Left cardiac atrium (tissue), 4 donors: ENCODE data around the gene PTPRN2. TPM values are rescaled to one million over a fixed set of nuclear protein-coding genes. Genes with fewer than 3 reads are reported as not detected.

ENCODE experiments used
- ATAC-seq, 2 donors: fragments of 200-7000 bp; cut with Tn5 transposase; one replicate each; pipeline ENCODE4 v1.9.1; 2020; ENCODE audit warnings: mild to moderate bottlenecking in 2 of 2, moderate library complexity in 2 of 2
- DNase-seq: peaks from one replicate; pipeline ENCODE4 v3.0.0-alpha.2; 2020
- intact Hi-C, 2 donors: fragments of 100-400 bp; cut with DNase I; formaldehyde crosslinking; loops; one replicate each; pipeline versions ENCODE4 v1.14.1 to v1.15.1; 2022 to 2023
- total RNA-seq, 2 donors: library from RNA; stranded (reverse); fragmentation: NEBNext Ultra II Directional; extraction: Animal tissue kit (Norgen Biotek cat#: 25700); gene quantifications; one replicate each; pipeline ENCODE4 v1.2.1, GENCODE V29; 2021
- donor health status: DM: no; HTN: yes; CAD: no.
- donor health status: DM: no; HTN: yes; CAD: no; lungs with severe emphysema.
- donor health status: DM: yes; HTN: yes; CAD: no.
- donor health status: Dilated cardiomyopathy.

Gene PTPRN2
- total RNA-seq, 2 donors from 2014 or later = 1.9 to 2.3 TPM

- no peak for ATAC-seq
- intact Hi-C loops = no loop called here
- DNase-seq = no peak
These were observed 973.1 kb downstream of the PTPRN2 start for GRCh38 chr7:157614457-157615020.

- ATAC-seq = no peak
- intact Hi-C loops = no loop called here
- DNase-seq = no peak
These were observed 973.9 kb downstream of the PTPRN2 start for GRCh38 chr7:157613575-157614322.

GRCh38 chr7:157612664-157613561 is 974.7 kb downstream of the PTPRN2 start:
- intact Hi-C loops = no loop called here
- peak; percentile 55 for DNase-seq
- peak; percentile 57 to 58 for ATAC-seq

DNA sequence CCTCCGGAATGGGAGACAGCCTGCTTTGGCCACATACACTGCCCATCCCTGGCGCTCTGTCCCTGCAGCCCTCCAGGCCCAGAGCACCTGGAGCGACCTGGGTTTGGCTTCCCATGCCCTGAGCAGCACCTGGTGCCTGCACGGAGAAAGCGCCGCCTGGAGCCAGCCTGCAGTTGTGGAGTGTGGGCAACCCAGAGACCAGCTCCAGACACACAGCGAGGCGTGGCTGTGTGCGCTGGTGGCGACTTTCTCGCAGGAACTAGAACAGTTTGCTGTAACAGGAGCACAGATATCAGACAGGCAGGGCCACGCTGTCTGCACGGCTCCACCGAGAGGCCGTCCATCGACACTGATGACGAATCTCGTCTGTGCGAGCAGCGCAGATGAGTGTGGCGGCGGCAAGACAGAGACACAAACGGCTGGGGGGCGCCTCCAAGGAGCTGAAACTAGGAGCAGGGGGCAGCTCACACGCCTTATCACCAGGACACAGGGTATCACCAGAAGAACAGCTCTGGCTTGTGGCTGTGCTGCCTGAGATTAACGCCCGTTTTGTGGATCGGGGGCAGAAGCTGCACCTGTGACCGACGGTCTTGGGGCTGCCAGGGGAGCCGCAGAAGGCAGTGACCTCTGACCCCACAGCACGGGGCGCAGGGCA is 975.5 kb downstream of the PTPRN2 start:
- no peak for ATAC-seq
- no peak for DNase-seq
- intact Hi-C loops = no loop called here

- ATAC-seq (no peak), DNase-seq (no peak)
- intact Hi-C loops = no loop called here
These were observed 976.3 kb downstream of the PTPRN2 start for GRCh38 chr7:157611341-157611740.

DNA sequence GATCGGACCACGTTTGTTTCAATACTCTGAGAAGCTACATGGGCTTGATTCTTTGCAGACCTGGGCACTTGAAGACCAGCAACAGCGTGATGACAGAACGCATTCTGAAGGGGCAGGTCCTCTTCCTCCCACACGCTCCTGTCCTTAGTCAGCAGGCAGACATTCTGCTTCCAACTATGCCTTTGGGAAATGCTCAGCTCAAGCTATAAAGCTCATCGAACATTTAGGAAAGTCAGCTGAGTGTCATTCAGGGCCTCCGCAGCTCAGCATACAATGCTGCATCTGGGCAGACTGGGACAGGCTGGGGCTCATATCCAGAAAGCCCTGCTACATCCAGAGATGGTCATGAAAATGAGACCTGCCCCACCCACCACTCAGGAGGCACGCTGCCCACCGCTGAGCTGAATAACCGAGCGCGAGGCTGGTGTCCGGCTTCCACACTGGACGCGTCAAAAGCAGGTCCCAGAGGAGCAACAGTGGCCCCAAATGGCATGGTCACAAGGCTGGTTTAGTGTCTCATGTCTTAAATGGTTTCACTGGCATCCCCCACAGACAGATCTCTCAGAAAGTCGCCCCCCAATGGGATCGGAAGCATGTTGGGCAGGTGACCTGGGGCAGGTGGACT is 976.8 kb downstream of the PTPRN2 start:
- intact Hi-C loops = no loop called here
- ATAC-seq = no peak
- no peak for DNase-seq

DNA sequence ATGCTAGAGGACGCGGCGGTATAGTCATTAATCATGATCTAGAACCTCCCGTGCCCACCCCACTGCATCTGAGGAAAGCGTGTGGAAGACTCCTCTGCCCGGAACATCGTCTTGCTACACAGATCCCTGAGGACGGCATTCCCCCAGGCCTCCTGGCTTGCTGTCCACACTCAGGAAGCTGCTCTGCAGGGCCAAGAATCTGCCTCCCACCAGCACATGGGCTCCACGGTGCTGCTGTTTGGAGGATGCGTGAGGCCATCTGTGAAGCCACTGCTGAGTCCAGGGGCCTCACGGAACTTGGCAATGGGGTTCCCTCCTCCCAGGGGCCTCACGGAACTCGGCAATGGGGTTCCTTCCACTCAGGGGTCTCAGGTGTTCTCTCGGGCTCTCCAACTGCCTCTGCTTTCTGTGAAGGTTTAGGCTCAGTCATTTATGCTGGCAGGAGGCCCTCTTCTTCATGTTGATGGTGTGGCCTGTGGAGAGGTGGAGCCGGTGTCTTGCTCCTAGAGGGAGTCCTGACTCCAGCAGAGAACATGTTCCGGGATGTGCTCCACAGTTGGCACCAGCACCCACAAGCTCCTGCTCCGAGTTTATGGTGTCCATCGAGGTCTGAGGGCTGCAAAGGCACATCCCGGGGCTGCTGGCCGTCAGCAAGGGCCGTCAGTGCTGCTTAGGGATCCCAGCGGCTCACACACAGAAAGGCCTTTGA is 977.5 kb downstream of the PTPRN2 start:
- no peak for ATAC-seq
- no peak for DNase-seq
- intact Hi-C loops = no loop called here

GRCh38 chr7:157609516-157609915 is 978.1 kb downstream of the PTPRN2 start:
- intact Hi-C loops = no loop called here
- DNase-seq = no peak
- no peak for ATAC-seq

DNA sequence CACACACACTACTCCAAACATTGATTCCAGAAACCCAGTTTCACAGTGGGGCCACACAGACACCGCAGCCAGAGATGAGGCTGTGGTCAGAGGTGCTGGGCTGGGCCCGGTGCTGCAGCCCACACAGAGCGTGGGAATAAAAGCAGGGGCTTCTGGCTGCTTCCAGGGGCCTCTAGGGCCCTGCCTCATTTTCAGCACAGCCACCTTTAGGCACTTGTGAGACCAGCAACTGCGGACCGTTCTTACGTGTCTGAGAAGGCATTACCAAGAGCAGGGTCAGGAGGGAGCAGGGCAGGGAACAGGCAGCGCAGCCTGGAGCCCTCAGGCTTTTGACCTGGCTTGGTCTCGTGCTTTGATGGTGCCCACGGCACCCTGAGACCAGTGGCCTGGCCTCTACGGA is 980.4 kb downstream of the PTPRN2 start:
- DNase-seq = no peak
- intact Hi-C loops = no loop called here
- ATAC-seq = no peak

GRCh38 chr7:157606140-157606539 is 981.5 kb downstream of the PTPRN2 start:
- intact Hi-C loops = no loop called here
- no peak for ATAC-seq
- DNase-seq = no peak

GRCh38 chr7:157605638-157606037 is 982.0 kb downstream of the PTPRN2 start:
- DNase-seq (no peak), ATAC-seq (no peak)
- intact Hi-C loops = no loop called here

GRCh38 chr7:157604661-157605381 is 982.8 kb downstream of the PTPRN2 start:
- intact Hi-C loops = no loop called here
- ATAC-seq = no peak
- no peak for DNase-seq

- DNase-seq (no peak), ATAC-seq (no peak)
- intact Hi-C loops = no loop called here
These were observed 983.9 kb downstream of the PTPRN2 start for GRCh38 chr7:157603716-157604115.

DNA sequence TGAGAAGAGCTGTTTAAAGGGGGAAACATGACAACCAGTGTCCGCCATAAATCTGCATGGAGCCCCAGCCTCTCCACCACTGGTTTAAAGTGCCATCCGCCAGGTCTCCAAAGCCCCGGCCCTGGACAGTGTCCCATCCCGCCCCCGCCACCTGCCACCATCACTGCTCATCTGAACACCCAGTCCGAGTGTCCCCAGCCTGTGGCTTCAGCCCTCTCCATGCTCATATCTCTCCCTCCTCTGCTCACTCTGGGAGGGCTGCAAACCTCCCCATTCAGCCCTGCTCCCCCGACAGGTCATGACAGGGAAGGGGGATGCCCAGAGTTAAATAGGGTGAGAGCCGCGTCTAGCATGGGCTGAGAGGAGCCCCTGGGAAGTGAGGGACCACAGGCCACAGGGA is 984.6 kb downstream of the PTPRN2 start:
- ATAC-seq (no peak), DNase-seq (no peak)
- intact Hi-C loops = no loop called here

DNA sequence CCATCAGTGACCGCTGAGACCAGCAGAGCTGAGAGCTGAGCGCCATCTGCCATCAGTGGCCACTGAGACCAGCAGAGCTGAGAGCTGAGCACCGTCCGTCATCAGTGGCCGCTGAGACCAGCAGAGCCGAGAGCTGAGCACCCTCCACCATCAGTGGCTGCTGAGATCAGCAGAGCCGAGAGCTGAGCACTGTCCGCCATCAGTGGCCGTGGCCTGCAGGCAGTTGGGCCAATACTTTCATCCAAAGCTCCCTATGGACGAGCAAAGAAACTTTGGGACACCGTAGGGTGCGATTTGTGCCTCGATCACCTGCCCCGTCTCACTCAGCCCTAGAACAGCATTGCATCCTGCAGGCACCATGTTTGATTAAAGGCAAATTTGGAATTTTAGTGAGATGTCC is 985.0 kb downstream of the PTPRN2 start:
- intact Hi-C loops = no loop called here
- no peak for DNase-seq
- no peak for ATAC-seq

GRCh38 chr7:157602156-157602555 is 985.5 kb downstream of the PTPRN2 start:
- ATAC-seq (no peak), DNase-seq (no peak)

GRCh38 chr7:157601530-157601929 is 986.1 kb downstream of the PTPRN2 start:
- intact Hi-C loops = no loop called here
- DNase-seq = no peak
- no peak for ATAC-seq

More at GRCh38 chr7:157602156-157602555, 985.5 kb downstream of the PTPRN2 start:
- intact Hi-C loops = no loop called here

DNA sequence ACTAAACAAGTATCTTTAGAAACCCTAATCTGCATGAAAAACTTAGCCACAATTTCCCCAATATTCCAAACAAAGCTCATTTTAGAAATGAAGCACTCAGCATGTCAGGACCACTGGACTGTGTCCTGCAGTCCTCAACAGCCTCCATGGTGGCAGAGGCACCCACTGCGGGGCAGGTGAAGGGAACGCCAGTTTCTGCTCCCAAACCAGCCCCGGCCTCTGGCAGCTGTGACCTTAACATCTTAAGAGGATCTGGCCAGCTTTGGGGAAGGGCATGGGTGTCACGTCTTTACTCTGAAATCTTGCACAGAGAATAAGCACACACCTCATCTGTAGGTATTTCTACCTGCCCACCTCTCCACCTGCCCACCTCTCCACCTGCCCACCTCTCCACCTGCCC is 988.1 kb downstream of the PTPRN2 start:
- no peak for ATAC-seq
- intact Hi-C loops = no loop called here
- DNase-seq = no peak
